Activated T-helper 1 cell treated with anti-CD3 and anti-CD28 coated beads, Interleukin-2, amount 50 U/mL, for 16 hours (primary cell): ENCODE data around the gene PFDN1.
"Not testable (repeated sequence)": the region's sequence is repeated elsewhere in the genome, so short reads cannot be mapped to it uniquely, and the experiment has no call there.

Source experiments
- DNase-seq, 2 donors: peaks; one replicate each; pipeline ENCODE4 v3.0.0-alpha.2; 2020; ENCODE audit warnings: low read depth in 1 of 2, low spot score in 1 of 2

The PFDN1 gene

DNA sequence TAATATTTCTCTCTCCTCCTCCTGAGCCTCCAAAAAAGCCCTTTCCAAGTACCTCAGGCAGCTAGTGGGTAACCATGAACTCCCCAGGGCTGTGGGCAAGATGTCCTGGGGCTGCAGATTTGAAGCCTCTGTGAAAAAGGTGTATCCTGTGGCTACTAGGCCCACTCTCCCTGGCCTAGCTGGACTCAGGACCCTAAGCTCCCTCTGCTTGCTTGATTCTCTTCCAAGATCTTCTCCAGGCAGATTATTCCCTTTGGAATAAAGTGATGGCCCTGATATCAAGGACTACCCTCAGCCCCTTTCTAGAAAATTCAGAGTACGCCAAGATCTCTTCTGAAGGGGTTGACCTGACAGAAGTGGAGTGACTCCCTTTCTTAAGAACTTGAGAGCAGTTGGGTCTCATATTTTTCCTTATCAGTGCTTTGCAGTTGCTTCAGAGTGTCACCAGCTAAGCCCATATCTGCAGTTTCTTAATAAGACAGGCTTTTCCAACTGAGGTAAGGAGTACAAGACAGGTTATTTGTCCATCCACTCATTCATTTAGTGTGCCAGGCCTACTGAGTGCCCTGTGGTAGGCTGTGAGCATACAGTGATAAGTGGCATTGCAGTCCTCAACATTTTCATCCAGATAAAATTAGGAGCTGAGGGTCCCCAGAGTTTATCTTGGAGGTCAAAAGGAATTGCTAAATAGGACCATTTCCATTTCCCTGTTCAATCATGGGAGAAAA, 85.4 kb downstream of the PFDN1 start:
- no peak for DNase-seq

- DNase-seq: no peak
These were observed 86.3 kb downstream of the PFDN1 start for GRCh38 chr5:140216478-140217074.

DNA sequence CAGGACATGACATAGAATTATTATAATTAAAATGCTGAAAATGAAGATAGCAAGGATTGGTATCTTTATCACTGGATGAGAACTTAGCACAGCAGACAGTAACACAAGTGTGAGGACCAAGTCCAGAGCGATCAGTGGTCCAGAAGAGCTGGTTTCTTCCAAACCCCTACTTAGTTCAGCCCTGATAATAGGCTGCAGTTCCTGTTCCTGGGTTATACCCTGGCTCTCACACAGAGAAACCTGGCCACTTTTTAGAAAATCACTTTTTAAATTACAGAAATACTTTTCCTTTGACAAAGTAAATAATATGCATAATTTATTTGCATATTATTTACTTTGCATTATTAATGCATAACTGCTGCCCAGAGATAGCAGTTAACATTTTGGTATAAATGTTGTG, 87.6 kb downstream of the PFDN1 start:
- DNase-seq: no peak

DNA sequence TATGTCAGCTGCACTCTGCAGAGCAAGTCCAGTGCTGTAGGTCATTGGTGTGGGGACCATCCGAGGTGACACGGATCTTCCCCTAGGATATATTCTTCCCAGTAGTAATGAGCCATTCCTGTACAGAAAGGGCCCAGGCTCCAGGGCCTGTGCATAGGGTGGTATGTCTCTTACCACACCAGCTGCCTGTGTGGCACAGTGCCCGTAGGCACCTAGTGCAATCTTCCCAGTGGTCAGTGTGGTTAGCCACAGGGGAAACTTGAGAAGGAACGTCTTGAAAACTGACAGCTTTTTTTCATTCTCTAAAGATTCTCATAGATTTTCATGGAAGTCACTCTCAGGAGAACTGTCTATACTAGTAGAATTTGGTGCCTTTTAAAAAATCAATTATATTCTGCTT, 88.1 kb downstream of the PFDN1 start:
- DNase-seq: no peak

DNA sequence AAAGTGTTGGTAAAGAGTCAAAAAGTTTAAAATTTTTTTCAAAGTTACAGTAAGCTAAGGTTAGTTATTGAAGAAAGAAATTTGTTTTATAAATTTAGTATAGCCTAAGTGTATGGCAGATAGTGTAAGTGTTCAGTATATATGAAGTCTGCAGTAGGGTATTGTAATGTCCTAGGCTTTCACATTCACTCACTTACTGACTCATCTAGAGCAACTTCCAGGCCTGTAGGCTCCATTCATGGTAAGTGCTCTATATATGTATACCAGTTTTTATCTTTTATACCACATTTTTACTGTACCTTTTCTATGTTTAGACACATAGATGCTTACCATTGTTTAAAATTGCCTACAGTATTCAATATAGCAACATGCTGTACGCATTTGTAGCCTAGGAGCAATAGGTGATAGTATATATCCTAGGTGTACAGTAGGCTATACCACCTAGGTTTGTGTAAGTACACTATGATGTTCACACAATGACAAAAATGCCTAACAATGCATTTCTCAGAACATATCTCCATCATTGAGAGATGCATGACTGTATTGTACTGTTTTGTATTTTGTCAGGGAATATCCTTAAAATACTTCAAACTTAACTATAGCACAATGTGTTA, 89.4 kb downstream of the PFDN1 start:
- DNase-seq: no peak

DNA sequence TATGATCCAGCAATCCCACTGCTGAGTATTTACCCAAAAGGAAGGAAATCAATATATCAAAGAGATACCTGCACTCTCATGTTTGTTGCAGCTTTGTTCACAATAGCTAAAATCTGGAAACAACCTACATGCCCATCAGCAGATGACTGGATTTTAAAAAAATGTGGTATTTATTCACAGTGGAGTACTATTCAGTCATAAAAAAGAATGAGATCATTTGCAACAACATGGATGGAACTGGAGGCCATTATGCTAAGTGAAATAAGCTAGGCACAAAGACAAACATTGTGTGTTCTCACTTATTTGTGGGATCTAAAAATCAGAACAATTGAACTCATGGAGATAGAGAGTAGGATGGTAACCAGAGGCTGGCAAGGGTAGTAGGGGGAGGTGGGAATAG, 94.8 kb downstream of the PFDN1 start:
- DNase-seq: no peak

DNA sequence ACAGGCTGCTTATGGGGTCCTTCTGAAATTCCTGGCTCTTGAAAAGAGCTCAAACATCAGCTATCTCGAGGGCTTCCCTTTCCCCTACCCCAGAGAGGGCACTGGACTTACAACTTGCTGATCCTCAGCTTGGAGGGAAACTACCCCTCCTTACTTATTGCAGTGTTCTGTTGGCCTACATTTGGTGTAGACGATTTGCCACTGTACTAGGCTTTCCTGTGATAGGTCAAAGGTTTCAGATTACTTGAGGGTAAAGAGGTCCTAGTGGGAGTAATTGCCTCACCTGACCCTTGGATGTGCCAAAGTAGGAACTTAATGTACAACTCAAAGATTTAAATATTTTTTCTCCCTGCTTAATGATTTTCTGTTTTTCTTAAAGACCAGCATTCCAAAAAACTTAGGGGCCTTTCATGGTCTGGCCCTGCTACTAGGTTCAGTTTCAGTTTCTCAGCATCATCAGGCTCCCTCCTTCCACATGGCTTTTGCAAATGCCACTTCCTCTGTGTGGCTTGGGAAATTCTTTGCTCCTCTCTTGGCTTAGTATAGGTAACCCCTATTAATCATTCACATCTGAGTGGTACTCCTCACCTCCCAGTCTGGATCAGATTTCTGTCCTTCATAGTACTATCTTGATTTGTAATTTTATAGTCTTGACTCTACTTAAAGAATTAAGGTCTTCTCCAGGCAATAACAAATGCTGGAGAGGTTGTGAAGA, 95.5 kb downstream of the PFDN1 start:
- DNase-seq: no peak

DNA sequence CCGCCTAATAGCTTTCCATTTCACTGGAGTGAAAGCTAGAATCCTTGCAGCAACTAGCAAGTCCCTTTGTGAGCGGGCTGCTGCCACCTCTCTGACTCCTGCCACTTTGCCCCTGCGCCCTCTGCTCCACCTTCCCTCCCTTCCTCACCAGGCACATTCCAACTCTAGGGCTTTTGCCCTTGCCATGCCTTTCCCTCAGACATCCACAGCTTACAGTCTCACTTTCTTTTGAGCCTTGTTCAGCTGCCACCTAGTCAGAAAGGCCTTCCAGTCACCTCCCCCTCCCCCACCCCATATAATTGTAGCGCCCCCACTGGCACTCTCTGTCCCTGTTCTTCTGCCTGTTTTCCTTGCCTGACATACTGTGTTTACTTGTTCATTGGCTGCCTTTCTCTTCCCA, 96.9 kb downstream of the PFDN1 start:
- DNase-seq: no peak

GRCh38 chr5:140205216-140205615, 97.7 kb downstream of the PFDN1 start:
- DNase-seq: no peak

GRCh38 chr5:140202610-140203009, 100.3 kb downstream of the PFDN1 start:
- no peak for DNase-seq

DNA sequence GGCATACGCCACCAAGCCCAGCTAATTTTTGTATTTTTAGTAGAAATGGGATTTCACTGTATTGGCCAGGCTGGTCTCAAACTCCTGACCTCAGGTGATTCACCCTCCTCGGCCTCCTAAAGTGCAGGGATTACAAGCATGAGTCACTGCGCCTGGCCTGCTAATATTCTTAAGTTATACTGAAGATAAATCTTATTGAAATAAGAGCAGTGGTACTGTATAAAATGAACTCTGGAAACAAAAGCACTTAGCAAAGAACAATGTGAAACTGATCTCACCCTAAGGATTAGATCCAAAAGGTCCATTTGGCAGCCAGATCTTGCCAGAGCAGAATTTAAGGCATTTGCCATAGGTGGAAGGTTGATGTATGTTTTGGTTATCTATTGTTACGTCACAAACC, 100.8 kb downstream of the PFDN1 start:
- DNase-seq: no peak

GRCh38 chr5:140198915-140199314, 104.0 kb downstream of the PFDN1 start:
- DNase-seq: not testable (repeated sequence)

- no peak for DNase-seq
These were observed 105.9 kb downstream of the PFDN1 start for GRCh38 chr5:140197023-140197422.

- no peak for DNase-seq
These were observed 106.6 kb downstream of the PFDN1 start for GRCh38 chr5:140196115-140196814.
